A549 (cell line): ENCODE measurements around the gene MAPRE3. TPM values are rescaled to one million over a fixed set of nuclear protein-coding genes. Genes with fewer than 3 reads are reported as not detected.

Experiments
- BHLHE40 ChIP-seq: IDR thresholded peaks from 2 replicates; pipeline ENCODE4 v1.6.1; 2012; ENCODE audit warnings: low read depth, low read length, inconsistent platforms
- CBX8 ChIP-seq: fragments of 200-600 bp; sonication (generic); IDR thresholded peaks from 2 replicates; pipeline ENCODE4 v1.6.1; 2016
- CEBPB ChIP-seq, 2 experiments: fragments of >200 bp in 1 of 2; sonication (Bioruptor Twin) in 1 of 2; formaldehyde crosslinking in 1 of 2; IDR thresholded peaks; 2 replicates each; pipeline ENCODE4 v1.6.1; 2012 to 2016
- CHD2 ChIP-seq: fragments of 150-350 bp; IDR thresholded peaks from 2 replicates; pipeline ENCODE4 v1.6.1; 2014; ENCODE audit warnings: low read length; ENCODE audit not compliant: partially characterized antibody
- EHF ChIP-seq: fragments of 250-450 bp; sonication (Bioruptor Pico); IDR thresholded peaks from 2 replicates; pipeline ENCODE4 v1.5.0; 2020; ENCODE audit warnings: mild to moderate bottlenecking
- EHMT2 ChIP-seq: fragments of 200-600 bp; sonication (generic); IDR thresholded peaks from 2 replicates; pipeline ENCODE4 v1.6.1; 2016; ENCODE audit warnings: antibody characterized with exemption, low read depth, mild to moderate bottlenecking, moderate library complexity
- ESRRA ChIP-seq: fragments of 150-350 bp; IDR thresholded peaks from 2 replicates; pipeline ENCODE4 v1.6.1; 2014; ENCODE audit warnings: mild to moderate bottlenecking, low read length, borderline replicate concordance
- FOSB ChIP-seq: fragments of 250-450 bp; sonication (Bioruptor Pico); IDR thresholded peaks from 2 replicates; pipeline ENCODE4 v1.5.0; 2020; ENCODE audit warnings: mild to moderate bottlenecking, moderate library complexity
- FOSL2 ChIP-seq, 2 experiments: fragments of 450-650 bp in 1 of 2; fragments of >200 bp in 1 of 2; sonication (Bioruptor Twin) in 1 of 2; formaldehyde crosslinking; IDR thresholded peaks; 2 replicates each; pipeline versions ENCODE4 v1.5.0 to v1.6.1; 2016 to 2020; ENCODE audit warnings: mild to moderate bottlenecking in 1 of 2, moderate library complexity in 1 of 2
- FOXS1 ChIP-seq: fragments of 250-450 bp; sonication (Bioruptor Pico); IDR thresholded peaks from 2 replicates; pipeline ENCODE4 v1.5.0; 2020; ENCODE audit warnings: mild to moderate bottlenecking, moderate library complexity
- GATA3 ChIP-seq: IDR thresholded peaks from 2 replicates; pipeline ENCODE4 v1.6.1; 2012; ENCODE audit warnings: borderline replicate concordance
- HDAC2 ChIP-seq: fragments of 200-600 bp; sonication (generic); IDR thresholded peaks from 2 replicates; pipeline ENCODE4 v1.6.1; 2016
- HEYL ChIP-seq: fragments of 250-450 bp; sonication (Bioruptor Pico); IDR thresholded peaks from 2 replicates; pipeline ENCODE4 v1.8.0; 2021; ENCODE audit warnings: mild to moderate bottlenecking, moderate library complexity
- HOXA7 ChIP-seq: fragments of 250-450 bp; sonication (Bioruptor Pico); IDR thresholded peaks from 2 replicates; pipeline ENCODE4 v1.5.0; 2020; ENCODE audit warnings: mild to moderate bottlenecking, moderate library complexity
- HOXB13 ChIP-seq: fragments of 250-450 bp; sonication (Bioruptor Pico); IDR thresholded peaks from 2 replicates; pipeline ENCODE4 v1.5.0; 2020; ENCODE audit warnings: low read depth, mild to moderate bottlenecking, moderate library complexity
- JUN ChIP-seq, 2 experiments: fragments of >200 bp; sonication (Bioruptor Twin); formaldehyde crosslinking; IDR thresholded peaks; 2 replicates in 1 of 2; 3 replicates in 1 of 2; pipeline ENCODE4 v1.6.1; 2016 to 2017
- JUNB ChIP-seq: fragments of >200 bp; sonication (Bioruptor Twin); formaldehyde crosslinking; IDR thresholded peaks from 2 replicates; pipeline ENCODE4 v1.6.1; 2016
- KDM1A ChIP-seq: fragments of 200-600 bp; sonication (generic); IDR thresholded peaks from 2 replicates; pipeline ENCODE4 v1.6.1; 2016; ENCODE audit warnings: low read depth, mild to moderate bottlenecking
- KDM5A ChIP-seq: fragments of 200-600 bp; sonication (generic); IDR thresholded peaks from 2 replicates; pipeline ENCODE4 v1.6.1; 2016; ENCODE audit warnings: antibody characterized with exemption, mild to moderate bottlenecking
- MAFK ChIP-seq: fragments of 450-650 bp; IDR thresholded peaks from 2 replicates; pipeline ENCODE4 v1.6.1; 2014; ENCODE audit not compliant: partially characterized antibody
- MAZ ChIP-seq: fragments of 150-350 bp; IDR thresholded peaks from 2 replicates; pipeline ENCODE4 v1.6.1; 2014; ENCODE audit warnings: antibody characterized with exemption, low read depth, low read length, borderline replicate concordance
- NFE2L2 ChIP-seq: fragments of 150-350 bp; conservative IDR thresholded peaks from 2 replicates; pipeline ENCODE4 v1.6.1; 2014; ENCODE audit warnings: low read length
- NPAS2 ChIP-seq: fragments of 250-450 bp; sonication (Bioruptor Pico); IDR thresholded peaks from 2 replicates; pipeline ENCODE4 v1.8.0; 2022; ENCODE audit warnings: mild to moderate bottlenecking, moderate library complexity, borderline replicate concordance
- PHF8 ChIP-seq: fragments of 200-600 bp; sonication (generic); IDR thresholded peaks from 2 replicates; pipeline ENCODE4 v1.6.1; 2016; ENCODE audit warnings: low read depth, mild to moderate bottlenecking, antibody characterized with exemption, moderate library complexity, borderline replicate concordance
- POLR2AphosphoS2 ChIP-seq: conservative IDR thresholded peaks from 2 replicates; pipeline ENCODE4 v1.6.1; 2012; ENCODE audit warnings: low read length, improper control_type of control experiment, inconsistent platforms
- RAD21 ChIP-seq, 2 experiments: fragments of >200 bp in 1 of 2; sonication (Bioruptor Twin) in 1 of 2; formaldehyde crosslinking in 1 of 2; IDR thresholded peaks in 1 of 2; conservative IDR thresholded peaks in 1 of 2; 2 replicates in 1 of 2; 3 replicates in 1 of 2; pipeline ENCODE4 v1.6.1; 2012 to 2018; ENCODE audit warnings: inconsistent platforms in 1 of 2
- RFX5 ChIP-seq: fragments of 450-650 bp; IDR thresholded peaks from 2 replicates; pipeline ENCODE4 v1.7.1; 2014; ENCODE audit warnings: antibody characterized with exemption, mild to moderate bottlenecking, moderate library complexity
- RNF2 ChIP-seq: fragments of 200-600 bp; sonication (generic); IDR thresholded peaks from 2 replicates; pipeline ENCODE4 v1.6.1; 2016; ENCODE audit warnings: low read depth, mild to moderate bottlenecking, antibody characterized with exemption, moderate library complexity, borderline replicate concordance
- SMC3 ChIP-seq: fragments of >200 bp; sonication (Bioruptor Twin); formaldehyde crosslinking; IDR thresholded peaks from 3 replicates; pipeline ENCODE4 v1.6.1; 2018; ENCODE audit warnings: inconsistent platforms
- SREBF2 ChIP-seq: fragments of 450-650 bp; IDR thresholded peaks from 2 replicates; pipeline ENCODE4 v1.6.1; 2014; ENCODE audit warnings: mild to moderate bottlenecking, moderate library complexity
- TP53 ChIP-seq: fragments of 250-450 bp; sonication (Bioruptor Pico); IDR thresholded peaks from 2 replicates; pipeline ENCODE4 v1.5.0; 2021; ENCODE audit warnings: mild to moderate bottlenecking, moderate library complexity
- ZC3H11A ChIP-seq: fragments of 450-650 bp; IDR thresholded peaks from 2 replicates; pipeline ENCODE4 v1.6.1; 2014; ENCODE audit warnings: antibody characterized with exemption, mild to moderate bottlenecking
- ZFP36 ChIP-seq: fragments of 450-650 bp; IDR thresholded peaks from 2 replicates; pipeline ENCODE4 v1.6.1; 2014; ENCODE audit warnings: borderline replicate concordance; ENCODE audit not compliant: partially characterized antibody
- polyA plus RNA-seq, 4 experiments: library from polyadenylated mRNA; depleted of rRNA in 3 of 4; stranded (reverse); fragments of >200 nt; fragmentation: RNase III in 1 of 4; extraction: RNeasy Plus Mini Kit Qiagen cat#74134 plus additional on column Dnase treatment in 1 of 4; gene quantifications; 2 replicates in 3 of 4; 3 replicates in 1 of 4; pipeline ENCODE4 v1.2.3, GENCODE V29; 2011 to 2017
- TF ChIP-seq, protein P1 (sequence below): fragments of >200 bp; sonication (Bioruptor Twin); formaldehyde crosslinking; IDR thresholded peaks from 3 replicates; pipeline ENCODE4 v1.5.1; 2016
- TF ChIP-seq, protein P2 (sequence below): fragments of 450-650 bp; IDR thresholded peaks from 2 replicates; pipeline ENCODE4 v1.6.1; 2014; ENCODE audit warnings: antibody characterized with exemption
- TF ChIP-seq, protein P3 (sequence below): fragments of 200-600 bp; sonication (generic); IDR thresholded peaks from 2 replicates; pipeline ENCODE4 v1.6.1; 2016; ENCODE audit warnings: antibody characterized with exemption, mild to moderate bottlenecking, moderate library complexity
- TF ChIP-seq, protein P4 (sequence below): fragments of >200 bp; sonication (Bioruptor Twin); formaldehyde crosslinking; IDR thresholded peaks from 3 replicates; pipeline ENCODE4 v1.6.1; 2016

MAPRE3 gene
- polyA plus RNA-seq, 2 of the 4 experiments (the other 2 are of a cell fraction): 12.1 to 21.5 TPM

DNA sequence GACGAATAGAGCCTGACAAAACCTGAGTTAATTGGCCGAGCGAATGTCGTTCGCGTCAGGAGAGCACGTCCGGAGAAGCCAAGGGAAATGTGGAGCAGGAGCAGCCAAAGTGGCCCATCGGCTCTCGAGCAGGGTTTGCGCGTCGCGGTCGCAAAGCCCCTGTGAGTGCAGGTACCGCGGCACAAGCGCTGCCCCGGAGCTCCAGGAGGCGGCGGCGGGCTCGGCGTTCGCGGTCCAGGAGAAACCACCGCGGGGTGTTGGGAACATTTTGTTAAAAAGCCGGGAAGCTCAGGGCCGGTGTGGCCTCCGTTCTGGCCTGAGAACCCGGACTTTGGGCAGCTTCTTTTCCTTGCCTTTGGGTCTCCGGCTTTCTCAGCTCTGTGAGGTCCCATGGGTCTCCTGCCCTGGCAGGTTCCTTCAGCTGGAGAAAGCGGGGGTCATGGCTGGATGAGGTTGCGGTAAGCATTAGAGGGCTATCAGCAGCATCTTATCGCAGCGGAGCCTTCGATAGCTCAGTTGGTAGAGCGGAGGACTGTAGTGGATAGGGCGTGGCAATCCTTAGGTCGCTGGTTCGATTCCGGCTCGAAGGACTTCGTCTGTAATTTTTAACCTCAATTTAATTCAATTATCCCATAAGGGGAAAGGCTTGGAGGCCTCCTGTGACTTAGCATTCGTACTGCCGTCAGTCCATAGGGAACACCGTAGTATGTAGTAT lies 80.0 kb downstream of the MAPRE3 start (continued):
- TF ChIP-seq ZFP36: no peak
- peak; percentile 77 for TF ChIP-seq FOSB (CRISPR knock-in tag)
- TF ChIP-seq SMC3: peak; percentile 15; the same call in 2 of the 3 replicates
- TF ChIP-seq, protein P1, sequence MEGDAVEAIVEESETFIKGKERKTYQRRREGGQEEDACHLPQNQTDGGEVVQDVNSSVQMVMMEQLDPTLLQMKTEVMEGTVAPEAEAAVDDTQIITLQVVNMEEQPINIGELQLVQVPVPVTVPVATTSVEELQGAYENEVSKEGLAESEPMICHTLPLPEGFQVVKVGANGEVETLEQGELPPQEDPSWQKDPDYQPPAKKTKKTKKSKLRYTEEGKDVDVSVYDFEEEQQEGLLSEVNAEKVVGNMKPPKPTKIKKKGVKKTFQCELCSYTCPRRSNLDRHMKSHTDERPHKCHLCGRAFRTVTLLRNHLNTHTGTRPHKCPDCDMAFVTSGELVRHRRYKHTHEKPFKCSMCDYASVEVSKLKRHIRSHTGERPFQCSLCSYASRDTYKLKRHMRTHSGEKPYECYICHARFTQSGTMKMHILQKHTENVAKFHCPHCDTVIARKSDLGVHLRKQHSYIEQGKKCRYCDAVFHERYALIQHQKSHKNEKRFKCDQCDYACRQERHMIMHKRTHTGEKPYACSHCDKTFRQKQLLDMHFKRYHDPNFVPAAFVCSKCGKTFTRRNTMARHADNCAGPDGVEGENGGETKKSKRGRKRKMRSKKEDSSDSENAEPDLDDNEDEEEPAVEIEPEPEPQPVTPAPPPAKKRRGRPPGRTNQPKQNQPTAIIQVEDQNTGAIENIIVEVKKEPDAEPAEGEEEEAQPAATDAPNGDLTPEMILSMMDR: no peak
- no peak for TF ChIP-seq BHLHE40
- no peak for TF ChIP-seq RFX5
- no peak for TF ChIP-seq EHF (CRISPR knock-in tag)
- no peak for TF ChIP-seq KDM1A
- TF ChIP-seq NFE2L2: no peak
- TF ChIP-seq, protein P2, sequence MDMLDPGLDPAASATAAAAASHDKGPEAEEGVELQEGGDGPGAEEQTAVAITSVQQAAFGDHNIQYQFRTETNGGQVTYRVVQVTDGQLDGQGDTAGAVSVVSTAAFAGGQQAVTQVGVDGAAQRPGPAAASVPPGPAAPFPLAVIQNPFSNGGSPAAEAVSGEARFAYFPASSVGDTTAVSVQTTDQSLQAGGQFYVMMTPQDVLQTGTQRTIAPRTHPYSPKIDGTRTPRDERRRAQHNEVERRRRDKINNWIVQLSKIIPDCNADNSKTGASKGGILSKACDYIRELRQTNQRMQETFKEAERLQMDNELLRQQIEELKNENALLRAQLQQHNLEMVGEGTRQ: no peak
- no peak for TF ChIP-seq FOSL2 (IDR thresholded peaks at IDR 0.05)
- TF ChIP-seq FOSL2 (CRISPR knock-in tag; IDR thresholded peaks at IDR 0.05): peak; percentile 36
- TF ChIP-seq MAFK: peak; percentile 22
- no peak for TF ChIP-seq CBX8
- TF ChIP-seq RNF2: peak; percentile 84; the same call in 1 of the 2 replicates
- TF ChIP-seq, protein P3, sequence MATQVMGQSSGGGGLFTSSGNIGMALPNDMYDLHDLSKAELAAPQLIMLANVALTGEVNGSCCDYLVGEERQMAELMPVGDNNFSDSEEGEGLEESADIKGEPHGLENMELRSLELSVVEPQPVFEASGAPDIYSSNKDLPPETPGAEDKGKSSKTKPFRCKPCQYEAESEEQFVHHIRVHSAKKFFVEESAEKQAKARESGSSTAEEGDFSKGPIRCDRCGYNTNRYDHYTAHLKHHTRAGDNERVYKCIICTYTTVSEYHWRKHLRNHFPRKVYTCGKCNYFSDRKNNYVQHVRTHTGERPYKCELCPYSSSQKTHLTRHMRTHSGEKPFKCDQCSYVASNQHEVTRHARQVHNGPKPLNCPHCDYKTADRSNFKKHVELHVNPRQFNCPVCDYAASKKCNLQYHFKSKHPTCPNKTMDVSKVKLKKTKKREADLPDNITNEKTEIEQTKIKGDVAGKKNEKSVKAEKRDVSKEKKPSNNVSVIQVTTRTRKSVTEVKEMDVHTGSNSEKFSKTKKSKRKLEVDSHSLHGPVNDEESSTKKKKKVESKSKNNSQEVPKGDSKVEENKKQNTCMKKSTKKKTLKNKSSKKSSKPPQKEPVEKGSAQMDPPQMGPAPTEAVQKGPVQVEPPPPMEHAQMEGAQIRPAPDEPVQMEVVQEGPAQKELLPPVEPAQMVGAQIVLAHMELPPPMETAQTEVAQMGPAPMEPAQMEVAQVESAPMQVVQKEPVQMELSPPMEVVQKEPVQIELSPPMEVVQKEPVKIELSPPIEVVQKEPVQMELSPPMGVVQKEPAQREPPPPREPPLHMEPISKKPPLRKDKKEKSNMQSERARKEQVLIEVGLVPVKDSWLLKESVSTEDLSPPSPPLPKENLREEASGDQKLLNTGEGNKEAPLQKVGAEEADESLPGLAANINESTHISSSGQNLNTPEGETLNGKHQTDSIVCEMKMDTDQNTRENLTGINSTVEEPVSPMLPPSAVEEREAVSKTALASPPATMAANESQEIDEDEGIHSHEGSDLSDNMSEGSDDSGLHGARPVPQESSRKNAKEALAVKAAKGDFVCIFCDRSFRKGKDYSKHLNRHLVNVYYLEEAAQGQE: no peak; the same call in 1 of the 2 replicates
- no peak for TF ChIP-seq ESRRA
- TF ChIP-seq FOXS1: no peak
- peak in 1 of 2 experiments; percentile 45; a peak in 1 of 4 replicates for TF ChIP-seq CEBPB (IDR thresholded peaks at IDR 0.05)
- no peak for TF ChIP-seq CHD2
- no peak for TF ChIP-seq HEYL (CRISPR knock-in tag)
- no peak for TF ChIP-seq PHF8
- TF ChIP-seq GATA3: 0 out of 2 replicates have a peak, but pooled peaks have one; percentile 39
- TF ChIP-seq MAZ: peak; percentile 33; the same call in 1 of the 2 replicates
- no peak for TF ChIP-seq JUNB
- TF ChIP-seq HDAC2: 0 out of 2 replicates have a peak, but pooled peaks have one; percentile 29
- TF ChIP-seq JUN (IDR thresholded peaks at IDR 0.05): peak in 1 of 2 experiments; percentile 32; a peak in 3 of 5 replicates
- TF ChIP-seq HOXB13 (CRISPR knock-in tag): no peak
- no peak for TF ChIP-seq EHMT2
- peak; percentile 90 for TF ChIP-seq SREBF2
- TF ChIP-seq RAD21 (conservative IDR thresholded peaks at IDR 0.05 in 1 of 2, IDR thresholded peaks at IDR 0.05 in 1 of 2): no peak
- TF ChIP-seq HOXA7: no peak
- TF ChIP-seq KDM5A: no peak
- no peak for TF ChIP-seq ZC3H11A
- no peak for TF ChIP-seq NPAS2 (CRISPR knock-in tag)
- TF ChIP-seq POLR2AphosphoS2: no peak; the same call in 1 of the 2 replicates
- TF ChIP-seq TP53: peak; percentile 94
- TF ChIP-seq, protein P4, sequence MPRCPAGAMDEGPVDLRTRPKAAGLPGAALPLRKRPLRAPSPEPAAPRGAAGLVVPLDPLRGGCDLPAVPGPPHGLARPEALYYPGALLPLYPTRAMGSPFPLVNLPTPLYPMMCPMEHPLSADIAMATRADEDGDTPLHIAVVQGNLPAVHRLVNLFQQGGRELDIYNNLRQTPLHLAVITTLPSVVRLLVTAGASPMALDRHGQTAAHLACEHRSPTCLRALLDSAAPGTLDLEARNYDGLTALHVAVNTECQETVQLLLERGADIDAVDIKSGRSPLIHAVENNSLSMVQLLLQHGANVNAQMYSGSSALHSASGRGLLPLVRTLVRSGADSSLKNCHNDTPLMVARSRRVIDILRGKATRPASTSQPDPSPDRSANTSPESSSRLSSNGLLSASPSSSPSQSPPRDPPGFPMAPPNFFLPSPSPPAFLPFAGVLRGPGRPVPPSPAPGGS: no peak
